M059J (cell line): Measurements from ENCODE around the gene NOL4L. TPM values are rescaled to one million over a fixed set of nuclear protein-coding genes. Genes with fewer than 3 reads are reported as not detected.

Experiments used
- DNase-seq: peaks from one replicate; pipeline ENCODE4 v3.0.0-alpha.2; 2012; ENCODE audit warnings: low read depth
- total RNA-seq: library from RNA; depleted of rRNA; stranded (reverse); fragments of >200 nt; shearing (Covaris generic); gene quantifications from 2 replicates; pipeline ENCODE4 v1.2.3, GENCODE V29; 2014; rRNA removed

Gene NOL4L, protein sequence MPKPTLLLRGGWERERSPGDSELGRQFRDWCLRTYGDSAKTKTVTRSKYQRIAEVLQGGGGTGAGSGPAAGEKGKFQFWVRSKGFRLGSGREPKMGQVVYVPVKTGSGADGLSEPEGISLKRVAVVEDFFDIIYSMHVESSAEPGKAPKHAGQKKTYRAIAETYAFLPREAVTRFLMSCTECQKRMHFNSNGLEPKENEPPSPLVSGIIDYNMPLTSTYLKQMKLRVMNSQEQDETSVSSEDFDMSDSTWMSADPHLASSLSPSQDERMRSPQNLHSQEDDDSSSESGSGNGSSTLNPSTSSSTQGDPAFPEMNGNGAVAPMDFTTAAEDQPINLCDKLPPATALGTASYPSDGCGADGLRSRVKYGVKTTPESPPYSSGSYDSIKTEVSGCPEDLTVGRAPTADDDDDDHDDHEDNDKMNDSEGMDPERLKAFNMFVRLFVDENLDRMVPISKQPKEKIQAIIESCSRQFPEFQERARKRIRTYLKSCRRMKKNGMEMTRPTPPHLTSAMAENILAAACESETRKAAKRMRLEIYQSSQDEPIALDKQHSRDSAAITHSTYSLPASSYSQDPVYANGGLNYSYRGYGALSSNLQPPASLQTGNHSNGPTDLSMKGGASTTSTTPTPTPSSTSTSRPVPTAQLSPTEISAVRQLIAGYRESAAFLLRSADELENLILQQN
- 10.3 and 14.2 TPM in 2 replicates for total RNA-seq

DNA sequence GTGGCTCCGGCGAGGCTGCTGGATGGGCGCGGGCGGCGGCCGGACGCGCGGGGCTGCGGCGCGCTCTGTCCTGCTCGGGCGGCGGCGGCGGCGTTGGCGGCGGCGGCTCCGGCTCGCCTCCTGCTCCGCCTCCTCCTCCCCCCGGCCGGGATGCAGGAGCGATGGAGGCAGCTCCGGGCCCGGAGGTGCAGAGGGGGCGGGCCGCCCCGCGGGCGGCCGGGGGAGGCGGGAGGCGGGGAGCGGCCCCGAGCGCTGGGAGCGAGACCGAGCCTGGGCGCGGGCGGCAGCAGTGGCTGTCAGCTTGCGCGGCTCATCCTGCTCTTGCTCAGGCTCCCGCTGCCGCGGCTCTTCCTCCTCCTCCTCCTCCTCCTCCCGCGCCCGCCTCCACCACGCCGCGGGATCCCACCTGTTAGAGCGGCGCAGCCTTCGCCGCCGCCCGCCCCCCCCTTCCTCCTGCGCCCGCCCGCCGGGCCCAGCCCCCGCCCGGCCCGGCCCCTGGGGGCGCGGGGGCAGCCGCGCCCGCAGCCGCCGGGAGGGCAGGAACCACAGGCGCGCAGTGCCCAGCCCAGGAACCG is at the start of gene NOL4L:
Gene NOL4L (minus strand): TSS at position 323 of the 575 bp plus-strand sequence. CDS start 443 bp downstream, outside the sequence.
- peak; percentile 43 for DNase-seq

DNA sequence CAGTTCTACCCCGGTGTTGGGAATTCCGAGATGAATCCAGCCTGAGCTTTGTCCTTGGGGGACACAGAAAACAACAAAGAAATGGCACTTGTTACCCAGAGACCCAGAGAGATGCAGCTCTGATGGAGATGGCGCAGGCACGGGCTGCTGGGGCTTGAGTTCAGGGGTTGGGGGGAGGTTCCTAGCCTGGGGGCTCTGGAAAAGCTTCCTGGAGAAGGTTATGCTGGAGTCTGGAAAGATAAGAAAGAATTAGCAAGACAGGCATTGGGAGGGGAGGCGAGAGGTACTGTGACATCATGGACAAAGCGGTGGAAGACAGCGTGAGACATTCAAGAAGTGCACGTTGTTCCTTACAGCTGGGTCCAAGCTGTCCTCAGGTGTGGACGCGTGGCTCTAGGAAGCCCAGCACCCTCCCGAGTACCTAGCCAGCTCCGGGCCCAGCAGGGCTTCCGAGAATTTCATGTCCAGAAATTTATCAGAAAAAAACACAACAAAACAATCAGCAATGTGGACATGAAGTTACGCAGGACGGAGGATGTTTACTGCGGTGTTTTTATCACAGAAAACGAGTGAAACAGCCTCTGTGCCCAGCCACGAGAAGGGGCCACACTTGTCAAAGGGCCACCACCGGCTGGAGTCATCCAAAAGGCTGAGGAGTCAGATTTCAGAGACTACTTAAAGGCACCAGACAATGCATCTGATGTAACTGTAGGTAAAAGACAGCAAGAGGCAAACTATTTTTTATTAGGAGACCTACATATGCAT is 49.1 kb upstream of the NOL4L start:
- DNase-seq, result no peak

DNA sequence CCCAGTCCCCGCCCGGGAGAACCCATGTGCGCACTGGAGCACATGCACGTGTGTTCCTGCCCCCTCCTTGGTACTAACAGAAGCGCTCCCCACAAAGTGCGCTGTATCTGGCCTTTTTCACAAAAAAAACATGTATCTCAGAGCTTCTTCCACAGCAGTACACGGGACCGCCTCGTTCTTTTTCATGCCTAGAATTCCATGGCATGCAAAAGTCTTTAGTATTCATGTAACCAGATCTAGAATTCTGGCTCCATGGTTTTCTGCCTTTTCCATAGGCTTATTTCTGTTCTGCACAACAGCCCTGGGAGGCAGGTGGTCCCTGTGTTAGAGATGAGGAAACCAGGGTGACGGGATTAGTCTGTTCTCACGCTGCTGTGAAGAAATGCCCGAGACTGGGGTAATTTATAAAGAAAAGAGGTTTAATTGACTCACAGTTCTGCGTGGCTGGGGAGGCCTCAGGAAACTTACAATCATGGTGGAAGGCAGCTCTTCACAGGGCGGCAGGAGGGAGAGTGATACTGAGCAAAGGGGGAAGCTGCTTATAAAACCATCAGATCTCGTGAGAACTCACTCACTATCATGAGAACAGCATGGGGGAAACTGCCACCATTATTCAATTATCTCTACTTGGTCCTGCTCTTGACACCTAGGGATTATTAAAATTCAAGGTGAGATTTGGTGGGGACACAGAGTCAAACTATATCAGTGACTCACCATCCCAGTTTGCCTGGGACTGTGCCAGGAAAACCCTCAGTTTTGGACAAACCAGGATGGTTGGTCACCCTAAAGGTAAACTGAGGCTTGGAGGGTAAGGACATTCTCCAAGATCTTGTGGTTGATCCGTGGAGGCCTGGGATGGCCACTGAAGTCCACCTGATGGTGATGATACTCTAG is 47.6 kb upstream of the NOL4L start:
- DNase-seq, result no peak

DNA sequence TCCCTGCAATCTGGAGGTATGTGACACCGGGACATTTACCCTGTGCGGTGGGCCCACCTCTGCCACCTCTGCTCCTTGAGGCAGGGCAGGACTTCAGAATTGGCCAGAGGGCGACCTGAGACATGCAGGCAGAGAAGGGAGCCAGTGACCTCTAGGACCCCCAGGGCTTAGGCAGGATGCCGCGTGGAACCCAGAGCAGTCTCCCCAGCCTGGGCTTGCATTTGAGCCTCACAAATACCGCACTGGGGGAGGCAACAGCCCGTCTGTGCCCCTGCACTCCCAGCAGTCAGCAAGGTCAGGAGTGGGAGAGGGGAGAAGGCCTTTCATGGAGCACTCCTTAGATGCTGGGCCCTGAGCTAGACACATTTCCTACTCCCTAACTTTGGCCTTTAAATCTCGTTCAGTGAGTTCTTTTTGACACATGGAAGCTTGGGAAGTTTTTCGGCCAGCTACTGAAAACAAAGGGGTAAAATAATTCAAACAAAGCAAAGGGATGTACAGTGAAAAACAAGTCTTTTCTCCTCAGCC is 46.9 kb upstream of the NOL4L start:
- DNase-seq, result no peak

DNA sequence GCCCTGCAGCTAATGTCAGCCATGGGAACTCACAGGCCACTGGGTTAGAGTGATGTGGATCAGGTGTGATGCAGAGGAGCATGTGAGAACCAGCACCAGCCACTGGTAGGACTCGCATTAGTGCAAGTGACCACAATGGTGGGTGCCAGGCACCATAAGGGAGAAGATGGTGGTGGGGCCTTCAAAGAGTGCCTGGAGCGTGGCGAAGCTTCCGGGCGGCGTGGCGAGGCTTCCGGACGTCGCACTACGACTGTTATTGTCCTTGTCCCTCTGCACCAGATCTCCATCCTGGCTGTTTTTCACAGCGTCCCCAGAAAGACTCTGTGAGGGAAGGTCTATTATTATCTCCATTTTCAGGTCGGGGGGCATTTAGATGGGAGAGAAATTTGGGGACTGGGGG is 44.7 kb upstream of the NOL4L start:
- no peak for DNase-seq

DNA sequence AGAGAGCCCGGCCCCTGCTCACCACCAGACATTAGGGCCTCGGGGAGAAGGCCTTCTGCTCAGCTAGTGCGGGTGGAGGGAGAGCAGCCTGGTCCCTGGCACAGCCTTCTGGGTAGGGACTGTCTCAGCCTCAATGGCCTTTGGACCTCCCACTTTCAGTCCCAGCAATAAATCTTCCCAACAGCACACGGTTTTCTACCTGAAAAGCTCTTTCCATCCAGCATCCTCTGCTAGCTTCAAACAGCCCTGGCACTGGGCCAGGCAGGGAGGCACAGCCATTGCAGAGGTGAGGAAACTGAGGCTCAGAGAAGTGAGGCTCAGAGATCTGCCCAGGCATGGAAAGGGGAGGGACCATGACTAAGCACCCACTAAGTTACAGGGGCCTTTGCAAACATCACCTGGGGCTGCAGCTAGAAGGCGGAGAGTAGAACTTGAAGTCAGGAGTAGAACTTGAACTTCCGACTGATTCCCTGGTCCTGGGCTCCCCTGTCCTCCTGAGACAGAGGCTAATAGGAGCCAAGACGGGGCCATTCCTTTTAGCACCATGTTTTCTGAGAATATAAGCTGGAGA is 43.9 kb upstream of the NOL4L start:
- no peak for DNase-seq

DNA sequence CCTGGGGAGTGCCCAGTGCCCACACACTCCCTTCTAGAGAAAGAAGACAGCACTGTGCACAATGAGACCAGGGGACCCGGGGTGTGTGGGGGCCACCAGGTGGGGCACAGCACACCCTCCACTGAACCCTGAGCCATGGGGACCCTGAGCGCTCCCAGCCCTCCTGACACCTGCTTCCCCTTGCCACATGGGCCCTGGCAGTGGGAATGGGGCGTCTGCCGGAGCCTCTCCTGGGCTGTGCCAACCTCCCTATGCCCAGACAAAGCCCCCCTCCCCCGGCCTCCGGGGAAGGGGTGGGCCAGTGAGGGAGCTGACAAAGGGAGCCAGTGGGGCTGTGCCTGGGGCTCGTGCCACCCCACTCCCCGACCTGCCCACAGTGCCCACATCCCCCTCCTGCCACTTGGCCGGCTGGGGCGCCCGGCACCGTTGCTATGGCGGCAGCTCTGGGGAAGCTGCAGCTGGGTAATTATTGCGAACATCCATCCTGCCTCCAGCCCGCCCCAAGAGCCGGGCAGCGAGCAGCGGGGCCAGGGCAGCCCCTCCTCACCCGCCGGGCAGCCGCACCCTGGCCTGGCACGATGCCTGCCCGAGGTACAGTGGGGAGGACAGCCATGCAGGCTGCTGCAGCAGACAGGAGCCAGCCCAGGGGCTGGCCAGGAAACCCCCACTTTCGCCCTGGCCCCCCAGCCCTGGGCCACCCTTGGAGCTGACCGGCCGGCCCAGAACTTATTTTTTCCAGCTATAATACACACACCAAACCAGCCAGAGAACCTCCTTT is 41.9 kb upstream of the NOL4L start:
- no peak for DNase-seq

DNA sequence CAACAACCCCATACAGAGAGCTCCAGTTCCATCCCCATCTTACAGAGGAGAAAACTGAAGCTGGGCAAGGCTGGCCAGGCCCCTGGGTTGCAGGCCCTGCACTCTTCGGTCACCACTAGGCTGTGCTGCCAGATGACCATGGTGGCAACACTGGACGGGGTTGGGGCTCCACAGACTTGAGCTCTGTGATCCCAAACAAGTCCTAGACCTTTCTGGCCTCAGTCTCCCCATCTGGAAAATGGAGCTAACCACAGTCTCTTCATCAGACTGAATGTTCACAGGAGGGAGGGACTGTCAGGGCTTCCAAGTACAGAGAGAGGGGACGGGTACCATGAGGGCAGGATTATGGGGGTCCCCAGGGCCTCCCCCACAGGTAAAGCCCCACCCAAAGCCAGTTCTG is 41.3 kb upstream of the NOL4L start:
- DNase-seq, result no peak

DNA sequence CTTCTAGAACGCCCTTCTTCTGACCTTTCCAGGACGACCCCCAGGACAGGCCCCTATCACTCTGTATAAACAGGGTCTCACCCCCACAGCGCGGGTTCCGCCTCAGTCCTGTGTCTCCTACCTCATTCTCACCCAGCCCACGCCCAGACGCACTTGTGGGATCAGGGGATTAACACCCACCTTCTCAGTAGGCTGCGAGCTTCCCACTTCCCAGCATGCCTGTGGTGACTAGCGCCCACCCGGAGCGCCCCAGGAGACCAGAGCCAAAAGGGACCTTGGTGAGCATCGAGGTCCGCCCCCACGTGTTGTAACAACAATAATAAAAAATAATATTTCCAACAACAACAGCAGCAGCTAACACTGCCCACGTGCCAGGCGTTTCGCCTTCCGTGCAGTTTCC is 40.9 kb upstream of the NOL4L start:
- DNase-seq, result no peak

DNA sequence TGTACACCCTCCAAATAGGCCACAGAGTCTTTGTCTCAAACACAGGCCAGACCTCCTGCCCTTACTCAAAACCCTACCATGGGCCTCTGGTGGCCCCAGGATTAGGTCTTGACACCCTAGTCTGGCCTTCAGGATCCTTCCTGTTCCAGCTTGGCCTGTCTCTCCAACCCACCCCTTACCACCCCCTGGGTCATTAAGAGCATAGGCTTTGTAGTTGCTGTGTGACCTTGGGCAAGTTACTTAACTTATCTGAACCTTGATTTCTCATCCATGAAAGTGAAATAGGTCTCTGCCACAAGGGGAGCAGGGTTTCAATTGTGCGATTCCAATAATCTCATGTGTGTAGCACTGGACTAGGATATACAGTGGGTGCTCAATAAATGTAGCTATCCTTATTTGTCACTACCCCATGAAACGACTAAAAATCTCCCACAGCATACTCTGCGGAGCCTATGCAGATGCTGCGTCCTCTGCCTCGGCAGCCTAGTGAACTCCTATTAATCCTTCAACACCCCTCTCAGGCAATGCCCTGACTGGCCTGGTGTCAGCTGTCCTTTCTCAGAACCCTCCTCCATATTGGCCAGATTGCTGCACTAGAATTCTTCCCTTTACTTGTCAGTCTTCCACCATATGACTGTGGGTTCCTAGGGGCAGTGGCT is 39.7 kb upstream of the NOL4L start:
- no peak for DNase-seq

DNA sequence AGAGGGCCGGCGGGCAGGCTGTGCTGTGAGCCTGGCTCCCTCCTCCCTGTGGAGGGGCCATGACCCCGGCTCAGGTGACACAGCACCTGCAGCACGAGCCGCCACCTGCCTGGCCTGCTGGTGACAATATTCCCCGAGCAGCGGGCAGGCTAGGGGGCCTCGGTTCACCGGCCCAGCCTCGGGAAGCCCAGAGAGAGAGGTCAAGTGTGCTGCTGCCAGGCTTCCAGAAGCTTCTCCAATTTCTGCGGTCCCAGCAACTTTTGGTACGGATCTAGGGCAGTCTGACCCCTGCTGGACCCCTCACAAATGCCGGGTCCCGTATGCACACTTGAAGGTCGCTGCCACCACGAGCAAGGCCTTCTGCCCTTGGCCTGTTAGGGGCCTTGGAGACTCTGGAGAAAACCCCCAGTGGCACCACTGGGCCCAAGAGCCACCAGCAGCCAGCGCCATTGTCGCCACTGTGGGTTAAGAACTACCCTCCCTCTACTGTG is 38.6 kb upstream of the NOL4L start:
- DNase-seq, result no peak

DNA sequence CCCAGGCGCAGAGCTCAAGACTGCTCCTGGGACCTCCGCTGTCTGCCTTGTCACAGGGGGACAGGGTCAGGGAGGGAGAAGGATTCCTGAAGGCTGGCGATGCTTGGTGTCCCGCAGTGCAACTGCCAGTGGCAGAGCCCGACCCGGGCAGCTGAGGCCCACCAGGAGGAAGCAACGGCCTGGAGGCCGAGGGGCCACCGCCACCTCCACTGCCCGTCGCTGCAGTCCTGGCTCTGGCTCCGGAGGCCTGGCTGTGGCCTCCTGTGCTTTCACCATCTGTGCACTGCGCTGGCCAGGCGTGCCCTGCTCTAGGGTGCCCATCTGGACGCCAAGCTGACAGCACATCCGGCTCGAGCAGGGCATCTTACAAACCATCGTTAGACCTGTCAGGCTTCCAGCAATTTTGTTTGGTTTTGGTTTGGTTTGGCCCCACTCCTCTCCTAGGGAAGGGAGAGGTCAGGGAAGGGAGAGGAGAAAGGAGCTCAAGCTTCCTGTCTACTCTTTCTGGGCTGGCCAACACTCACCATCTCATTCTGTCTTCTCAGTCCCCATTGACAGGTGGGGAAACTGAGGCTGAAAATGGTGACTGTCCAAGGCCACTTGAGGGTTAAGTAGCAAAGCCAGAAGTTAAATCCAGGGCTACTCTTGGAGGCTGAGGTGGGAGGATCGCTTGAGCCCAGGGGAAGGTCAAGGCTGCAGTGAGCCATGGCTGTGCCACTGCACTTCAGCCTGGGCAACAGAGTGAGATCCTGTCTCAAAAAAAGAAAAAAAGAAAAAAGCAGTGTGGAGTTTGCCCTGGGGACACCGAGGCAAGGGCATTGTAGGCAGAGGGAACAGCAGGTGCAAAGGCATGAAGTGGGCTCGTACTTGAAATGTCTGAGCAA is 37.7 kb upstream of the NOL4L start:
- peak; percentile 66 for DNase-seq

DNA sequence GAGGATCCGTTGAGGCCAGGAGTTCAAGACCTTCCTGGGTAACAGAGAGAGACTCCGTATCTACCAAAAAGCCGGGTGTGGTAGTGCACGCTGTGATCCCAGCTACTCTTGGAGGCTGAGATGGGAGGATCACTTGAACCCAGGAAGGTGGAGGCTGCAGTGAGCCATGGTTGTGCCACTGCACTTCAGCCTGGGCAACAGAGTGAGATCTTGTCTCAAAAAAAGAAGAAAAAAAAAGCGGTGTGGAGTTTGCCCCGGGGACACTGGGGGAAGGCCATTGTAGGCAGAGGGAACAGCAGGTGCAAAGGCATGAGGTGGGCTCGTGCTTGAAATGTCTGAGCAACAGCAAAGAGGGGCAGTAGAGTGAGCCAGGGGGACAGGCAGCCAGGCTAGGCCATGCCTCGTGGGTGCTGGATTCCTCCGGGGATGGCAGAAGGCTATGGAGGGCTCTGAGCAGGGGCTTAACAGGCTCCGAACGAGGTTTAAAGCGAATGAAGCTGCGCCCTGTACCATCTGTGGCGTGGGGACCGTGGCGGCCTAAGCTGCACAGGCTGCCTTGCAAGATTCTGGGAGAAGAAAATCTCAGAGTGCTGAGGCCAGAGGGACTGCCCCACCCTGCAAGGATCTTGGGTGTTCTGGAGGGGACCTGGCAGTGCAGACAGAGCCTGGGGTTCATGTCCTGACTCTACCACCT is 36.9 kb upstream of the NOL4L start:
- DNase-seq, result no peak

DNA sequence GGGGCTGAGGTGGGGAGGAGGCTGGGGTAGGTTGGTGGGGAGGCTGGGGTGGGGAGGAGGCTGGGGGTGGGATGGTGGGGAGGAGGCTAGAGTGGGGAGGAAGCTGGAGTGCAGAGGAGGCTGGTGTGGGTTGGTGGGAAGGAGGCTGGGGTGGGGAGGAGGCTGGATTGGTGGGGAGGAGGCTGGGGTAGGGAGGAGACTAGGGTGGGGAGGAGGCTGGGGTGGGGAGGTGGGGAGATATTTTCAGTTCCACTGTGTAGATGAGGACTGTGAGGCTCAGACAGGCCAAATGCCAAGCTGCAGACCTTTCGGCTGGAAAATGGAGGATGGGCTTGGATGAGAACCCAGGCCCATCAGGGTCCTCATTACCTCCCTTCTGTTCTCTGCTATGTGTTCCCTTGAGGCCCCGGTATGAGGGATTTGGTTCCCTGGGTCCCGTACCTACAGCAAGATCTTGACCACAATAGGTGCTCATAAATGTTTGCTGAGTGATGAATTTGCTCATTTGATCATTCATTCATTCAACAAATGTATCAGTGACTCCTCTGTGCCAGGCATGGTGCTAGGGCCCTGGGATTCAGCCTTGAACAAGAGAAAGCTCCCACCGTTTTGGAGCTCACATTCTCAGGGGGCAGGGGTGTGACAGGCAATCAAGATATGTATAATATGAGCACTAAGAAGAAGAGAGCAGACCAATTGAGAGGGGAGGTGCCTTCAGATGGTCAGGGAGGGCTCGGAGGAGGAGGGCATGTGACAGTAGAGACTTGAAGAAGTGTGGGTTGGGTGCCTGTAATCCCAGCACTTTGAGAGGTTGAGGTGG is 36.1 kb upstream of the NOL4L start:
- DNase-seq, result peak; percentile 76

DNA sequence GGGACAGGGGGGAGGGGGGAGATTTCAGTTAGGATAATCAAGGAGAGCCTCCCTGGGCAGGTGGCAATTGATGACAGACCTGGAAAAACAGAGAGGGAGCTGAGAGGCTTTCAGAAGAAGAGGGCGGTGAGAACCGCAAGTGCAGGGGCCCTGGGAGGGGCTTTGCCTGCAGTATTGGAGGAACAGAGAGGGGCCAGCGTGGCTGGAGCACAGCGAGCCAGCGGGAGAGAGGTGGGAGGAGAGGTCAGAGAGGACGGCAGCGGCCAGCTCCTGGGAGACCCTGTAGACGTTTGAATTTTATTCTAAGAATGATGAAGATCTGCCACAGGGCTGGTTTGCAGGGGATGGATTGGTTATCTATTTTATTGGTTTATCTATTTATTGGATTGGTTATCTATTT is 34.5 kb upstream of the NOL4L start:
- no peak for DNase-seq

DNA sequence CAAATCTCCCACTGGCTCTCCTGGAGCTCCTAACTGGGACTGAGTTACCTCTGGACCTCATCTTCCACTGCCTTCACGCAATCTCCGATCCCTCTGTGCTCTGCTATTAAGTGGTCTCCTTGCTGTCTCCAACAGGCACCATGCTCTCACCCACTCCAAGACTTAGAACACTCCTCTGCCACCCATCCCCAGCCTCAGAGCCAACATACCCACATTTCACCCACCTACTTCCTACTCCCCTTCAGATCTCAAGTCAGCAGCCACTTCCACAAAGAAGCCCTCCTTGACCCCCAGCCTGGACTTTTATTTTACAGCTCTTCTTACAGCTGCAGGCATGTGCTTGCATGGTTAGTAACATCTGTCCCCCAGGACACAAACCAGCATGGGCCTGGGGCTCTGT is 29.6 kb upstream of the NOL4L start:
- DNase-seq, result no peak
